Measurements from ENCODE around the gene MTHFD1L.

DNA sequence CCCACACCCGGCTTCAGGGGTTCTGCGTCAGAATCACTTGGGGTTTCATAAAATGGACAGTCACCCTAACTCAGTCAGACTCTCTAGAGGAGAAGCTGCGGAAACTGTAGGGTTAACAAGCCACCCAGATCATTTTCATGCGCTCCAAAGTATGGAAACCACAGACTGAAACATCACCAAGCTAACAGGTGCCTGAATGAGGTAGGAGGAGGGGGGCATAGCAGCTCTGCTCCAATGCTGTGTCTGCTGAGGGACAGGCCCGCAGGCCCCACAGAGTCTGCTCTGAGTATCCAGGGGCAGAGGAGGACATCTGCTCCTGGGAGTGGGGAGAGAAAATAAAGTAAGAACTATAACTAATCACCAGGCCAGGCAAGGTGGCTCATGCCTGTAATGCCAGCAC is 277.2 kb downstream of the MTHFD1L start:
- TF ChIP-seq, protein P1, sequence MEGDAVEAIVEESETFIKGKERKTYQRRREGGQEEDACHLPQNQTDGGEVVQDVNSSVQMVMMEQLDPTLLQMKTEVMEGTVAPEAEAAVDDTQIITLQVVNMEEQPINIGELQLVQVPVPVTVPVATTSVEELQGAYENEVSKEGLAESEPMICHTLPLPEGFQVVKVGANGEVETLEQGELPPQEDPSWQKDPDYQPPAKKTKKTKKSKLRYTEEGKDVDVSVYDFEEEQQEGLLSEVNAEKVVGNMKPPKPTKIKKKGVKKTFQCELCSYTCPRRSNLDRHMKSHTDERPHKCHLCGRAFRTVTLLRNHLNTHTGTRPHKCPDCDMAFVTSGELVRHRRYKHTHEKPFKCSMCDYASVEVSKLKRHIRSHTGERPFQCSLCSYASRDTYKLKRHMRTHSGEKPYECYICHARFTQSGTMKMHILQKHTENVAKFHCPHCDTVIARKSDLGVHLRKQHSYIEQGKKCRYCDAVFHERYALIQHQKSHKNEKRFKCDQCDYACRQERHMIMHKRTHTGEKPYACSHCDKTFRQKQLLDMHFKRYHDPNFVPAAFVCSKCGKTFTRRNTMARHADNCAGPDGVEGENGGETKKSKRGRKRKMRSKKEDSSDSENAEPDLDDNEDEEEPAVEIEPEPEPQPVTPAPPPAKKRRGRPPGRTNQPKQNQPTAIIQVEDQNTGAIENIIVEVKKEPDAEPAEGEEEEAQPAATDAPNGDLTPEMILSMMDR (IDR thresholded peaks at IDR 0.05), result no peak
- TF ChIP-seq POLR2A (IDR thresholded peaks at IDR 0.05), result no peak
- TF ChIP-seq POLR2AphosphoS5 (IDR thresholded peaks at IDR 0.05), result no peak
- no peak for TF ChIP-seq EP300 (IDR thresholded peaks at IDR 0.05)
